Measurements from ENCODE around the gene AKAP12. TPM values are rescaled to one million over a fixed set of nuclear protein-coding genes. Genes with fewer than 3 reads are reported as not detected.

Gene AKAP12
- total and polyA plus RNA-seq, 12 donors: 5.7 to 43.3 (median 12.2) TPM

DNA sequence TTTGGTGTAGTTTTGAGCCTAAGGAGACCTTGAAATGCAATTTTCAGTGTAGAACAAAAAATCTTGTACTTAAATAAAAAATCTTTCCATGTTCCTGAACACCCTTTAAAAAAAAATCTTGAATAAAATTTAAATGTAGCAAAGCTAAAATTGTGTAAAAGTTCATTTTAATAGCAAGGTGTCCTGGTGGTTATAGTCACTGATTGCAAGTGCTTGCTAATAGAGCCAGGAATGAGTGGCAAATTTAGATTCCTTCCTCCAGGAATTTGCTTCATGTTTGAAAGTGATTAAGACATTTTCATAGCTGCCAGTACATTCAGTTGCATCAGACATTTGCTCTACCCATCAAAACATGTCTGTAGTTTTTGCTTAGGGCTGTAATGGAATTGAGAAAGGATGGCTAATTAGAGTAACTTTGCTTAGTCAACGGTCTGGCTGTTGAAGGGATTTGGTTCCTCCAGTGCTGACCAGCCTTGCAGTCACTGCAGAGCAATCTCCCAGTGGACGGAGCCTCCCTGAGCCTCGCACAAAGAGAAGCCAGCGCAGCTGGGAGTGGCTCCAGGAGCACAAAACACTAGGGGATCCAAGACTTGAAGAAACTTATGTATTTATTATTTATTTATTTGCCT lies 36.5 kb downstream of the AKAP12 start:
- peak; percentile 14 to 40 for DNase-seq
- intact Hi-C loops (cut with DNase I): no loop called here
- Histone ChIP-seq H3K36me3 (no peaks in the 10 kb centered on the region), H3K9me3 (no peaks in the 10 kb centered on the region), H3K27me3 (peaks cover 0 to 4% (median 0%) of the 10 kb centered on the region in 7 donors), H3K4me1 (peaks cover 0 to 13% (median 0%) of the 10 kb centered on the region in 9 donors), H3K27ac (no peak overlapping the region), H3K4me3 (no peak overlapping the region)
- TF ChIP-seq, protein P1, sequence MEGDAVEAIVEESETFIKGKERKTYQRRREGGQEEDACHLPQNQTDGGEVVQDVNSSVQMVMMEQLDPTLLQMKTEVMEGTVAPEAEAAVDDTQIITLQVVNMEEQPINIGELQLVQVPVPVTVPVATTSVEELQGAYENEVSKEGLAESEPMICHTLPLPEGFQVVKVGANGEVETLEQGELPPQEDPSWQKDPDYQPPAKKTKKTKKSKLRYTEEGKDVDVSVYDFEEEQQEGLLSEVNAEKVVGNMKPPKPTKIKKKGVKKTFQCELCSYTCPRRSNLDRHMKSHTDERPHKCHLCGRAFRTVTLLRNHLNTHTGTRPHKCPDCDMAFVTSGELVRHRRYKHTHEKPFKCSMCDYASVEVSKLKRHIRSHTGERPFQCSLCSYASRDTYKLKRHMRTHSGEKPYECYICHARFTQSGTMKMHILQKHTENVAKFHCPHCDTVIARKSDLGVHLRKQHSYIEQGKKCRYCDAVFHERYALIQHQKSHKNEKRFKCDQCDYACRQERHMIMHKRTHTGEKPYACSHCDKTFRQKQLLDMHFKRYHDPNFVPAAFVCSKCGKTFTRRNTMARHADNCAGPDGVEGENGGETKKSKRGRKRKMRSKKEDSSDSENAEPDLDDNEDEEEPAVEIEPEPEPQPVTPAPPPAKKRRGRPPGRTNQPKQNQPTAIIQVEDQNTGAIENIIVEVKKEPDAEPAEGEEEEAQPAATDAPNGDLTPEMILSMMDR (IDR thresholded peaks at IDR 0.05): no peak
- 56 to 66% methylated on average over 4 of the region's 4 CpGs for WGBS, 2 donors
- peak in 6 of 8 donors; percentile 46 to 92 (median 62) for ATAC-seq

DNA sequence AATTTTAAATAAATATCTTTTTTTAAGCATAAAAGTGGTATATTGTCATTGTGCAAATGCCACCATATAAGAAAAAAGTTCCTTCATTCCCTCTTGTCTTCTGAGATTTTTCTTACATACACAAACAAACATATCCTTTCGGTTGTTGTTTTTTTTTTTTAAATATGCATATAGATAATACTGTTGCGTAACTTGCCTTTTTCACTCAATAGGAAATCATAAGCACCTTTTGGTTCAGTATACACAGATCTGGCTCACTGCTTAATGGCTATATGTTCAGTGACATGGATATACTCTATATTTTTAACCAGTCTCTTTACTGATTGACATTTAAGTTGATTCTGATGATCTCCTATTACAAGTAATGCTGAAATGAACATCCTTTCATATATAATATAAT lies 40.1 kb downstream of the AKAP12 start:
- DNase-seq (no peak), ATAC-seq (no peak)
- Histone ChIP-seq H3K27ac (no peak overlapping the region), H3K27me3 (peaks cover 0 to 4% (median 0%) of the 10 kb centered on the region in 7 donors), H3K9me3 (no peaks in the 10 kb centered on the region), H3K36me3 (no peaks in the 10 kb centered on the region), H3K4me3 (no peak overlapping the region), H3K4me1 (peaks cover 0 to 15% (median 6%) of the 10 kb centered on the region in 9 donors)
- TF ChIP-seq, protein P1 (IDR thresholded peaks at IDR 0.05): no peak
- 97% methylated on average over 2 of the region's 2 CpGs for WGBS, 2 donors
- intact Hi-C loops (cut with DNase I): no loop called here

DNA sequence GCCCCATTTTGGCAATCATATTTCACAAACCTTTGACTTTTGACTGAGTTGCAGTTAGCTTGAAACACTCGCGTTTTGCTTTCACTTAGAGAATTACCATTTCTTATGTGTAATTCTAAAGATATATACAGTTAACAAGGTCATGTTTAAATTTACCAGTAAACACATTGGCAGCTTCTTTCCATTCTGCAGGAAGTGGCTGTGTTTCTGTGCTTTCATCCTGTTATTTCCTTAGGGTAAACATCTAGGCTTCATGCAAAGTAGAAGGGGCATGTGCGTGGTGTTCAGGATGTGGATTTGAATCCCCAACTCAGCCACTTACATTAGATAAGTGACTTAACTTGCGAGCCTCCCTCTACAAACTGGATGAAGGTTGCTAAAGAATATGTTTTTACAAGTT lies 41.1 kb downstream of the AKAP12 start:
- H3K4me1 ChIP-seq: peaks cover 0 to 25% (median 13%) of the 10 kb centered on the region in 9 donors
- intact Hi-C loops (cut with DNase I): no loop called here
- no peaks in the 10 kb centered on the region for H3K36me3 ChIP-seq
- H3K9me3 ChIP-seq: no peaks in the 10 kb centered on the region
- H3K27me3 ChIP-seq: peaks cover 0 to 4% (median 0%) of the 10 kb centered on the region in 7 donors
- DNase-seq: no peak
- H3K4me3 ChIP-seq: no peak overlapping the region
- ATAC-seq: no peak
- TF ChIP-seq, protein P1 (IDR thresholded peaks at IDR 0.05): no peak
- no peak overlapping the region for H3K27ac ChIP-seq
- WGBS, 2 donors: 76 to 79% methylated on average over 4 of the region's 4 CpGs

DNA sequence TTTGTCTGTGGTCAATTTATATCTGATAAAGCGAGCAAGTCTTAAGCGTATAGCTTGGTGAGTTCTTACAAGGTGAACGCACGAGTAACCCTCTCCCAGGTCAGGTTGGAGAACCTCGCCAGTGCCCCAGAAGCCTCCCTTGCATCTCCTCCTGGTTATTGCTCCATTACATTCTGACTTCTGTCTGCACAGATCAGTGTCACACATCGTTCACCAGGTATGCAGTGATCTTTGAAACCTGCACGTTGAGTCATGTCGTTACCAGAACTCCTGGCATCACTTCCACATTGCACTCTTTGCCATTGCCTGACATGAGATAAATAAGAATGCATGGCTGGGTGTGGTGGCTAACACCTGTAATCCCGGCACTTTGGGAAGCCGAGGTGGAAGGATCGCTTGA lies 44.2 kb downstream of the AKAP12 start:
- H3K9me3 ChIP-seq: no peaks in the 10 kb centered on the region
- DNase-seq (no peak), ATAC-seq (no peak)
- intact Hi-C loops (cut with DNase I): no loop called here
- TF ChIP-seq, protein P1 (IDR thresholded peaks at IDR 0.05): no peak
- H3K4me3 ChIP-seq: no peak overlapping the region
- H3K27ac ChIP-seq: peak overlapping the region in 3 of 10 donors; percentile 39 to 59 (median 45)
- 93 to 94% methylated on average over 11 of the region's 11 CpGs for WGBS, 2 donors
- peaks cover 0 to 29% (median 20%) of the 10 kb centered on the region in 9 donors for H3K4me1 ChIP-seq
- H3K27me3 ChIP-seq: no peaks in the 10 kb centered on the region
- no peaks in the 10 kb centered on the region for H3K36me3 ChIP-seq

All from heart right ventricle (tissue), 16 donors.